Suppressor macrophage (primary cell): ENCODE measurements around the gene SLC22A7.

Experiments
- DNase-seq, 4 experiments: peaks; one replicate each; pipeline ENCODE4 v3.0.0-alpha.2; 2020 to 2022
- total RNA-seq, 17 experiments: gene quantifications; one replicate each; lab custom pipeline; 2026; ENCODE audit warnings: mixed read lengths in 6 of 17, inconsistent platforms in 3 of 17; lab: John Stamatoyannopoulos, UW

The SLC22A7 gene, protein sequence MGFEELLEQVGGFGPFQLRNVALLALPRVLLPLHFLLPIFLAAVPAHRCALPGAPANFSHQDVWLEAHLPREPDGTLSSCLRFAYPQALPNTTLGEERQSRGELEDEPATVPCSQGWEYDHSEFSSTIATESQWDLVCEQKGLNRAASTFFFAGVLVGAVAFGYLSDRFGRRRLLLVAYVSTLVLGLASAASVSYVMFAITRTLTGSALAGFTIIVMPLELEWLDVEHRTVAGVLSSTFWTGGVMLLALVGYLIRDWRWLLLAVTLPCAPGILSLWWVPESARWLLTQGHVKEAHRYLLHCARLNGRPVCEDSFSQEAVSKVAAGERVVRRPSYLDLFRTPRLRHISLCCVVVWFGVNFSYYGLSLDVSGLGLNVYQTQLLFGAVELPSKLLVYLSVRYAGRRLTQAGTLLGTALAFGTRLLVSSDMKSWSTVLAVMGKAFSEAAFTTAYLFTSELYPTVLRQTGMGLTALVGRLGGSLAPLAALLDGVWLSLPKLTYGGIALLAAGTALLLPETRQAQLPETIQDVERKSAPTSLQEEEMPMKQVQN
- total RNA-seq = 0 to 2.2 (median 0) reads per million in 17 experiments

DNA sequence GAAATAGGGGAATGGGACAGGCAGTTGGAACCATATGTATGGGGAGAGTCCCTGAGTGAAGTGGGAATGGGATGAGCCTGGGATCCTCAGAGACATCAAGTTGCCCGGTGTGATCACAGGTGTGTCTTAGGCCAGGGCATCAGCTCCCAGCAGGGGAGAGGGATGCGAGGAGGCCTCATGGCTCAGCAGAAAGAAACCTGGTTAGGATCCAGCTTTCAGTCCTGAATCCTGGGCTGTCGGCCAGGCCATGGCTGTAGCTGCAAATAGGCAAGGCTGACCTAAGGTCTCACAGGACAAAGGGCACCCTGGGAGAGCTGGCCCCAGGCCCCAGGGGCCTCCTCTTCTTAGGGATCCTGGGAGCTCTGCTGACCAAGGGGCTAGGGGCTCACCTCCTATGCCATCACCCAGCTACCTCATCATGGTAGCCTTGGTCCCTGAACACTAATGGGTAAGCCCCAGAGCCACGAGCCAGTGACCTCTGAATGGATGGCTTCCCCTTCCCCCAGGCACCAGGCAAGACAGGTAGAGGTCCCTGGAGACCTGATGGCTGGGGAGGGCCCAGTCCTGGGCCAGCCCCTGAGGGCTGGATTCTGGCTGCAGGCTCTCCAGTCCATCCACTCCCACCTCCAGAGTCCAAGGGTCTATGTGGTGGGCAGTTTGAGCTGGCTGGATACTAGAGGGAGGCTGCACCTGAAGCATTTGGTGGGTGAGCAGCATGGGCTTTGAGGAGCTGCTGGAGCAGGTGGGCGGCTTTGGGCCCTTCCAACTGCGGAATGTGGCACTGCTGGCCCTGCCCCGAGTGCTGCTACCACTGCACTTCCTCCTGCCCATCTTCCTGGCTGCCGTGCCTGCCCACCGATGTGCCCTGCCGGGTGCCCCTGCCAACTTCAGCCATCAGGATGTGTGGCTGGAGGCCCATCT, at the start of gene SLC22A7:
Gene SLC22A7, plus strand, starts transcription at position 617 of the 921 bp plus-strand sequence. Its CDS starts 99 bp downstream, at position 716.
- no peak for DNase-seq

DNA sequence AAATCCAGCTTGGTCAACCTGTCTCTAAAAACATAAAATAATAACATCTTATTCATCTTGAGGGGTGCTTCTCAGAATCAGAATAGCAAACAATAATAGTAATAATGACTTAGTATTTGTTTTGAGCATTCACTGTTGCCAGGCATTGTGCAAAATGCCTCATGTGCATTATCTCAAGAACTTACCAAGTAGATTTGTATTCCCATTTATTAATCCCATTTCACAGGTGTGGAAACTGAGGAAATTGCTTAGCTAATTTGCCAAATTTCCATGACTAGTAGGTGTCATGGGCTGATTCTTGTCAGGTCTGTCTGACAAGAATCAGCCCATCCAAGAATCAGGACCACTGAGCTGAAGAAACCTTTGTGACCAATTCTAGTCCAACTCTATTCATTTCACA, 49.3 kb upstream of the SLC22A7 start:
- no peak for DNase-seq

DNA sequence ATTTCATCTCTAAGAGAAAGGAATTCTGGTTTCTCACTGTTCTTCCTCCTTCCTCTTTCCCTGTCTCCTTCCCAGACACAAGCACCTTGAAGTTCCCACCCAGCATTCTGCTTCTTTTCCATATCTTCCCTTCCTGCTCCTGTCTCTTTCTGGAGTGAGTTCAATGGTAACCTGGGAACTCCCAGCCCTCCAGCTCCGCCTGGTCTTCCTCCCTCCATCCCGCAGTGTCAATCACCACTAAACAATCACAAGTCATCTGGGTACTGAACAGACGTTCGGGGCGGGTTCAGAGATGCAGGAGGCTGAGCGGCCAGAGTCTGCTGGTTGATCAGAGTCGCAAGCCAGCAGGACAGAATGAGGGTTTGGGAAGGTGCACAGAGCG, 47.1 kb upstream of the SLC22A7 start:
- DNase-seq = peak in 1 of 4 experiments; percentile 21

DNA sequence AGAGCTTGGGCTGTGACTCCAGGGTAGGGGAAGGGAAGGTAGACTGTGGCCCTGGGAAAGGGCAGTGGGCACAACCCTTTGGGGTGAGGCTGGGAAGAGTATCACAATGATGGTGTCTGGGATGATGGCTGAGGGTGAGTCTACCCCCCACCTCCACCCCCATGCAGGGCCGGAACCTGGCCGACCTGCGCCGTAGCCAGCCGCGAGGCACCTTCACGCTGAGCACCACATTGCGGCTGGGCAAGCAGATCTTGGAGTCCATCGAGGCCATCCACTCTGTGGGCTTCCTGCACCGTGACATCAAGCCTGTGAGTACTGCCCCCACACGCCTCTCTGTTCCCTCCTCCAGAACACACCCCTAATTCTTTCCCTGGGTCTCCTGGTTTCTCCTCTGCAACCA, 44.7 kb upstream of the SLC22A7 start:
- no peak for DNase-seq

DNA sequence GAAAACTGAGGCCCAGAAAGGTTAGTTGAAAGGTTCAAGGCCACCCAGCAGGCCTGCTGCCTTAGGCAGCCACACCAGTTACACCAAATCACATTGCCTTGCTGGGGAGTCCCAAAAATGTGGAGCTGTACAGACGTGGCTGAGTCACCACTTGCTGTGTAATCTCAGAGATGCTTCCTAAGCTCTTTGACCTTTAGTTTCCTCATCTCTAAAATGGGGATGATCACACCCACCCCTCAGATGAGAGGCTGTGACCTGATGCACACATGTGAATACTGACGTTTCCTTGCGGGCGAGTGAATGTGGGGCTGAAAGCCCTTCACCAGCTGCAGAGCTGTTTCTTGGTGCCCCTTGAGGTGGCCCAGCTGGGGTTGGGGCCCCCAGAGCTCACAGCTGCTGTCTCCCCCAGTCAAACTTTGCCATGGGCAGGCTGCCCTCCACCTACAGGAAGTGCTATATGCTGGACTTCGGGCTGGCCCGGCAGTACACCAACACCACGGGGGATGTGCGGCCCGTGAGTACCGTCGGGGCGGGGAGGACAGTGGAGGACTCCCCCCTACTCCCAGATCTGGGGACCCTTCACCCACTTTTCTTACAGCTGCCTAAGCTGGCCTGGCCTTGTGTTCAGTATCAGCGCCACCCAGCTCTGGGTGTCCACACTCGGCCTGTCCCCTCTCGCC, 43.8 kb upstream of the SLC22A7 start:
- DNase-seq = peak; percentile 61 to 85 (median 74)

DNA sequence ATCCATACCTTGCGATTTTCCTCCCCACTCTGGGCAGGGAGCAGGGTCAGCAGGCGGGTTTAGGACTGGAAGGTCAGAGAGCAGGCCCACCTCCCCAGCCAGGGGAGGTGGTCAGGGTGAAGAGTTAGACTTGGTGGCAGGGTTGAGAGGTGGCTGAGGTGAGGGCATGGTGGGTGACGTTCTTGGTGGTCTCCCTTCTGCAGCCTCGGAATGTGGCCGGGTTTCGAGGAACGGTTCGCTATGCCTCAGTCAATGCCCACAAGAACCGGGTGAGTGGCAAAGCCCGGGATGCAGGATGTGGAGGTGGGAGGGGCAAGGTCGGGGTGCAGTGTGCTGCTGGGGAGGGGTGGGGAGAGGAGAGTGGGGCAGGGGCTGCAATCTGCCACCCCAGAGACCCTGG, 43.2 kb upstream of the SLC22A7 start:
- DNase-seq = no peak

DNA sequence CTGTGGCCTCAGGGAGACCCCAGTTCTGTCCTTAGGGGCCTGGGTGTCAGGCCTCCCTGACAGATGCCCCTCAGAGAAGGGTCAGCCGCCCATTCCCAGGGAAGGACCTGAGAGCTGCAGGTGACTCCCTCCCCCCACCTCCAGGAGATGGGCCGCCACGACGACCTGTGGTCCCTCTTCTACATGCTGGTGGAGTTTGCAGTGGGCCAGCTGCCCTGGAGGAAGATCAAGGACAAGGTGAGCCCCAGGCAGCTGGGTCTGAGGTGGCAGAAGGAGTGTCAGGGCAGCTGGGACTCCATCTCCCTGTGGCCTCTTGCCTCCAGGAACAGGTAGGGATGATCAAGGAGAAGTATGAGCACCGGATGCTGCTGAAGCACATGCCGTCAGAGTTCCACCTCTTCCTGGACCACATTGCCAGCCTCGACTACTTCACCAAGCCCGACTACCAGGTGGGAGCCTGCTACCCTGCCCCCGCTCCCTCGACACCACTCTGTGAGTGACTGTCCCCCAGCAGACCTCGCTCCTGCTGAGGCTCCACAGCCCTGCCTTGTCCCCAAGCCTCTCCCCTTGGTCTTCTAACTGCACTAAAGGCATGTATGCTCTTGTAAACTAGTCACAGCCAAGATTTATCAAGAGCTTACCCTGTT, 42.5 kb upstream of the SLC22A7 start:
- no peak for DNase-seq

DNA sequence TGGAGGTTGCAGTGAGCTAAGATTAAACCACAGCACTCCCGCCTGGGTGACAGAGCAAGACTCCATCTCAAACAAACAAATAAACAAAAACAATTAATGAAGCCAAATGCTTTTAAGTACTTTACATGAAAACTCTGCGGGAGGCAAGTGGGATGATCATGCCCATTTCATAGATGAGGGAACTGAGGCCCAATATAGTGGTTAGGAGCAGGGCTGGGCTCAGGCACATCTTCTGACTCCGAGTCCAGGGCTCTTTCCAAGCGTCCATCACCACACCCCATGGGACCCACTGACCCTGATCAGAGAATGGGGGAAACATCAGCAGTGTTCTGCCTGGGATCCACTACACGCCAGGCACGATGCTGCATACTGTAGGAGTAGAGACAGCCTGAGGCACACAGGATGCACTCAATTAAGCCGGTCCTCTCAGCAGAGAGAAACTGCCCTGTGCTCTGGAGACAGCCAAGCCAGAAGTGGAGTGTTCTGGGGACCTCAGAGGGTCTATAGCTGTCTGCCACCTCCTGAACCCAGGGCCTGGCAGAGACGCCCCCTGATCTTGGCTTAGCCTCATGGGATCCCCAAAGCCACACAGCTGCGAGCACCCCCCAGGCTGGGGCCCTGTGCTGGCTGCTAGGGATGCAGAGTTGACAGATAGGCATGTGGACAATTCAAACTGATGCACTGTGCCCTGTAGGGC, 41.2 kb upstream of the SLC22A7 start:
- no peak for DNase-seq

DNA sequence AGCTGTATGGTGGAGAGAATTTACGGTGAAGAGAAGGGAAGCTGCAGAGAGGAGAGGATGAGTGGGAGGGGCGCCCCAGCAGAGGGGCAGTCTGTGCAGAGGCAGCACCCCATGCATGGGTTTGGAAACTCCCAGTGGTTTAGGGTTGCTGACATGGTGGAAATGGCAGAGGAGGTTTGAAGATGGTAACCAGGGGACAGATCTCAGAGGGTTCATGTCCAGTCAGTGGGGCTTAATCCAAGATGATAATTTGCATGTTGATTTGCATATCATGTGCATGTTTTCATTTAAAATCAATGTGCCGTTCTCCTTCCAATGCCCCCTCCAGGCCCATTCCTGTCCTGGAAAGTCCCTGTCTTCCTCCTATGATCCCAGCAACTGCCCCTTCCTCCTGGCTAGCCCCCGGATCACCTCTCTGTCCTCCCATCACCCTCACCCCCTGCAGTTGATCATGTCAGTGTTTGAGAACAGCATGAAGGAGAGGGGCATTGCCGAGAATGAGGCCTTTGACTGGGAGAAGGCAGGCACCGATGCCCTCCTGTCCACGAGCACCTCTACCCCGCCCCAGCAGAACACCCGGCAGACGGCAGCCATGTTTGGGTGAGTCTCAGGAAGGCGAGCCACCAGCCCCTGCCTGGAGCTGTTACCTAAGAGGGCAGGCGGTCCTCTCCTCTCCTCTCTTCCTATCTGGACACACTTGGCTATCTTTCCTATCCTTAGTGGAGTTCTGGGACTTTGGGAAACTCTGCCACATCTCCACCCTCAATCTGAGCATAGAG, 40.5 kb upstream of the SLC22A7 start:
- DNase-seq = peak in 3 of 4 experiments; percentile 33 to 63 (median 62)

DNA sequence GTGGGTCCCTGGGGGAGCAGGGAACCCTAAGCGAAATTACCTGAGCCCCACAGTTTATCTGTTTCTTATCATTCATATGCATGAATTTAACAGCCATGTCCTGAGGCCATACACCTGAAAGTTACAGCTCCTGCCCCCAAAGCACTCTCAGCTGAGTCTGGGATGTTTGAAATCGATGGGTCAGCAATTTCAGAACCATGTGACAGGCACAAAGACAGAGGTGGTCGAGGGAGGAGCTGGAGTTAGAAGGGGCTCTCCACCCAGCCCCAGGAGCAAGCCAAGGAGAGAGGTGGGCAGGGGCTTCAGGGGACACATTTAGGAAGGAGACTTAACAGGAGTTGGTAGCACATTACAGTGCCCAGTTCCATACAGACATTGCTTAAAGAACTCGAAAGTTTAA, 39.9 kb upstream of the SLC22A7 start:
- DNase-seq = no peak

DNA sequence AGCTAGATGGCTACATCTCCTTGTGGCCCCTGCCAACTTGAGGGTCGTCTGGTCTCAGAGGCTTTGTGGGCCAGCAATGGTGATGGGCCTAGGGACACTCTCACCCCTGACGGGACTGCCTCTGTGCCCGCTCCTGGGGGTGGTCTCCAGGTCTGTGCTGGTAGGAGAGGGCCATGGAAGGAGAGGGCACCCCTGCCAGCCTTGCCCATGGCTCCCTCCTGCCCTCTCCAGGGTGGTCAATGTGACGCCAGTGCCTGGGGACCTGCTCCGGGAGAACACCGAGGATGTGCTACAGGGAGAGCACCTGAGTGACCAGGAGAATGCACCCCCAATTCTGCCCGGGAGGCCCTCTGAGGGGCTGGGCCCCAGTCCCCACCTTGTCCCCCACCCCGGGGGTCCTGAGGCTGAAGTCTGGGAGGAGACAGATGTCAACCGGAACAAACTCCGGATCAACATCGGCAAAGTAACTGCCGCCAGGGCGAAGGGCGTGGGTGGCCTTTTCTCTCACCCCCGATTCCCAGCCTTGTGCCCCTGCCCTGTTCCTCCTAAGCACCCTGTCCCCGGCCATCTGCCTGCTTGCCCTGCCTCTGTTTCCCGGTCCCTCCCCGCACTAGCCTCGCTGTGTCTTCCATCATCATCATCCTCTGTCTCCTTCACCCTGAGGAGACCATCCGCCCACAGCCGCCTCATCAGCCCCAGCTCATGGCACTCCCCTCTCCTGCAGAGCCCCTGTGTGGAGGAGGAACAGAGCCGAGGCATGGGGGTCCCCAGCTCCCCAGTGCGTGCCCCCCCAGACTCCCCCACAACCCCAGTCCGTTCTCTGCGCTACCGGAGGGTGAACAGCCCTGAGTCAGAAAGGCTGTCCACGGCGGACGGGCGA, 39.0 kb upstream of the SLC22A7 start:
- DNase-seq = no peak

DNA sequence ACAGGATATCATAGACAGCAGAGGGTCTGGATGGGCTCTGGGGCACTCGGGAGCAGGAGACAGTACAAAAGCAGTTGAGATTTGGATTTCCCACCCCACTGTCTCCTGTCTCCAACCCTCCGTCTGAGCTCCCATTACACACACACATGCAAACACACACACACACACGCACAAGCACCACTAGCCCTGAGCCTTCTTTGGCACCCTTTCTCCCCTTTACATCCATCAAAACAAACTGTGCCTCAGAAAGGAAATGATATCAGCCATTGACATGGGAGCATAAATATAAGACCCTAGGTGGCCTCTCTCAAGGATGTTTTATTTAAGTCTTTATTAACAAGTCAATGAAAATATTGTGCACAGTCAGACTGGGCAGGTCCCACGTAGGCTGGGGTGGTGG, 37.3 kb upstream of the SLC22A7 start:
- no peak for DNase-seq

DNA sequence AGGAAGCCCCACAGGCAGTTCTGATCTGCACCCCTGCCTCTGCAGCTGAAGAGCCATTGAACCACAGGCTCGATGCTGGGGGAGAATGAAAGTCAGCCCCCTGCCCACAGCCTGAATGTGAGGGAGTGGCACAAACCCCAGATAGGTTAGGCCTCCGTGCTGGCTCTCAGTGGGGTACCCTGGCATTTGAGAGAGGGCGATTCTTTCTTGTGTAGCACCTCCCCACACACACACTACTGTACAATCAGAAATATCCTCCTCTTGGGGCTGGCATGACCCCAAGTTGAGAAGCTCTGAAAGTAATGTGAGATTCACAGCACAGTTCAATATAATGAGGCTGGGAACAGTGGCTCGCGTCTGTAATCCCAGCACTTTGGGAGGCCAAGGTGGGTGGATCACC, 36.9 kb upstream of the SLC22A7 start:
- no peak for DNase-seq

DNA sequence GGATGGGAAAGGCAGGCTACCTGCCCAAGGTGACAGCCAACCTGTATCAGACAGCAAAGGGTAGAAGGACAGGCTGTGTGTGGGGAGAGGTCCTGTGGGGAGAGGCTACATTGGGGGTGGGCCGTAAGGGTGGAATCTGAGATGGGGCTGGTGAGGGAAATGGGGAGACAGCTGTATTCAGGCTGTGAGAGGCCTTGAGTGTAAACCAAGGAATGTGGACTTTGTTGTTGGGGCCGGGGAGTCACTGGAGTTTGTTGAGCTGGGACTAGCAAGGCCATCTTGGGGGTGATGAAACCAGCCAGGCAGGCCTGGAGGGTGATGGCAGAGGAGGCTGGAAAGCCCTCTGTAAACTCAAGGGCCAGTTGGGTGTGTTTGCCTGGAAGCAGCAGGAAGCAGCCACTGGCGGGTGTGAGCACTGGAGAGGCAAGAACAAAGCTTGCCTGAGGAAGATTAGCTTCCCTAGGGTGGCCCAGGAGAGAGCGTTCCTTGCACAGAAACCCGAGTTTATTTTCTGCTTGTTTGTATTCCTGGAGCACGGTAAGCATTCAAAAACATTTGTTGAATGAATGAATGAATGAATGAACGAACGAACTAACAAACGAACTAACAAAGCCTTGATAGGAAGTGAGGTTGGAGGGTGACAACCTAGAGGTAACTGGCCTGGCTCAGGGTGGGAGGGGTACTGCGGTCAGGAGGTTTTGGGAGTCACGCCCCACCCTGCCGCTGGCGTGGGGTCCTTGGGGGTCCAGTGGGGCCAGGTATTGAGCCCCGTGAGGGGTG, 35.9 kb upstream of the SLC22A7 start:
- DNase-seq = no peak

DNA sequence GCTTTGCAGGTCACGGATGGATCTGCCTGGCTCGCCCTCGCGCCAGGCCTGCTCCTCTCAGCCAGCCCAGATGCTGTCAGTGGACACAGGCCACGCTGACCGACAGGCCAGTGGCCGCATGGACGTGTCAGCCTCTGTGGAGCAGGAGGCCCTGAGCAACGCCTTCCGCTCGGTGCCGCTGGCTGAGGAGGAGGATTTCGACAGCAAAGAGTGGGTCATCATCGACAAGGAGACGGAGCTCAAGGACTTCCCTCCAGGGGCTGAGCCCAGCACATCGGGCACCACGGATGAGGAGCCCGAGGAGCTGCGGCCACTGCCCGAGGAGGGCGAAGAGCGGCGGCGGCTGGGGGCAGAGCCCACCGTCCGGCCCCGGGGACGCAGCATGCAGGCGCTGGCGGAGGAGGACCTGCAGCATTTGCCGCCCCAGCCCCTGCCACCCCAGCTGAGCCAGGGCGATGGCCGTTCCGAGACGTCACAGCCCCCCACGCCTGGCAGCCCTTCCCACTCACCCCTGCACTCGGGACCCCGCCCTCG, 35.2 kb upstream of the SLC22A7 start:
- no peak for DNase-seq

DNA sequence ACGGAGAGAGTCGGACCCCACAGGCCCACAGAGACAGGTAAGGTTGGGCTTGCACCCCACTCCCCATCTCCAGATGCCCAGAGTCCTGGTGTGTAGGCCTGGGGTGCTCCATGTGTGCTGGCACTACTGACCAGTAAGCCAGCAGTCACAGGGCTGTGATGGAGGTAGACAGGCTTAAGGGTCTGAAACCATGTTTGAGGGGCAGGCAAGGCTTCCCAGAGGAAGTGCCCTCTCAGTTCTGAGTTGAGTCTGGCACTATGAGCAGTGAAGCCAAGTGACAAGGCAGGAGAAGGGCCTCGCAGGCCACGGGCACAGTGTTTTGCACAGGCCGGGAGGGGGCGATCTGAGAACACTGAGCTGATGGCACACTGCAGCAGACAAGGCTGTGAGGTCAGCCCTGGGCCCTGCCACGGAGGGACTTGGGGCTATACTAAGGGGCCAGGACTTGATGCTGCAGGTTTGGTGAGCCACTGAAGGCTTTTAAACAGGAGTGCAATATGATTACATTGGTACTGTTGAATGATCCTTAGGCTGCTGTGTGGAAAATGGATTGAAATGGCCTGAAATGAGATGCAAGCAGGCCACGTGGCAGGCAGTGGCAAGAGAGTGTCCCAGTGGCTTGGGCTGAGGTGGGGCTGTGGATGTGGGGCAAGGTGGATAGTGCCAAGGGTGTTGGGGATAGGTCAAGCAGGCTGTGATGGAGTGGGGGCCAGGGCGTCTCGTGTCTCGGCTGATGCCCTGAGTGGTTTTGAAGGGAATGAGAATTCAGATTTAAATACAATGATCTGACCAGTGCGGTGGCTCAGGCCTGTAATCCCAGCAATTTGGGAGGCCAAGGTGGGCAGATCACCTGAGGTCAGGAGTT, 34.5 kb upstream of the SLC22A7 start:
- DNase-seq = peak; percentile 85 to 92 (median 90)

DNA sequence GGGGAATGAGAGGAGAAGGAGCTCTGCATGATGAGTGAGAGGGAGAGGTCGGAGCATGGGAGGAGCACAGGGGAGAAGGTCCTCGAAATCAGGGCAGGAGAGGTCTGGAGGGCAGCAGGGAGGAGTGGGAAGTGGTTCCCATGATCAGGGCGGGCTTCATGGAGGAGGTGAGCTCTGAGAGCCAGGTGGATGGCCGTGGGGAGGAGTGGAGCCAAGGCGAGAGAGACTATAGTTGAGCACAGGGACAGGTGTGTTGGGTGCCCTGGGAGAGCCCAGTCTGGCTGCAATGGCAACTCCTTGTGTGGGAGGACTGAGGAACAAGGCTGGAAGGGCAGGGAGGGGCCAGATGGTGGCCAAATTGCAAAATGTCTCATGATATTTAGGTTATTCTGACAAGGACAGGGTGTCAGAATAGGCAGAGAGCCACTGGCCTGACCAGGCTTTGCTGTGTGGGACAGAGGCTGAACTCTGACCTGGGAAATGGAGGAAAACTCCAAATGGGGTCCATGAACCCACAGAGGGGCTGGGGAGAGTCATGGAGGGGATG, 33.4 kb upstream of the SLC22A7 start:
- peak; percentile 36 to 68 (median 58) for DNase-seq
